IMR-90 (cell line): Measurements from ENCODE around the gene ABCB1. TPM values are rescaled to one million over a fixed set of nuclear protein-coding genes. Genes with fewer than 3 reads are reported as not detected.
"Not testable (repeated sequence)": the region's sequence is repeated elsewhere in the genome, so short reads cannot be mapped to it uniquely, and the experiment has no call there.

Experiments
- ATAC-seq: fragments of 200-7000 bp; cut with Tn5 transposase; 2 replicates; pipeline ENCODE4 v1.9.1; 2020; ENCODE audit warnings: low read depth, mild to moderate bottlenecking, moderate library complexity
- BruUV-seq: library from RNA; stranded (reverse); fragments of 400-500 nt; replicated peaks from 2 replicates; lab custom pipeline; 2021; lab: Mats Ljungman, UMichigan
- CTCF ChIA-PET: fragments of 300-600 bp; formaldehyde crosslinking; extraction: SDS; loops from one replicate; lab custom pipeline; 2021; ENCODE audit warnings: antibody characterized with exemption; lab: Yijun Ruan, JAX
- POLR2A ChIA-PET: fragments of 300-600 bp; sonication (Branson Sonifier 250); formaldehyde crosslinking; loops from one replicate; lab custom pipeline; 2022; ENCODE audit warnings: antibody characterized with exemption; ENCODE audit not compliant: unreplicated experiment; lab: Charles Lee
- DNase-seq: peaks from one replicate; pipeline ENCODE4 v3.0.0; 2013
- H2AFZ ChIP-seq: replicated peaks from 2 replicates; pipeline ENCODE3; 2013; ENCODE audit warnings: low read length, mild to moderate bottlenecking; ENCODE audit not compliant: poor library complexity
- H2AK5ac ChIP-seq: 2 replicates; pipeline ENCODE4 v1.6.1; 2013; ENCODE audit warnings: low read depth, low read length, inconsistent platforms
- H2AK9ac ChIP-seq: replicated peaks from 2 replicates; pipeline ENCODE3; 2013; ENCODE audit warnings: mild to moderate bottlenecking, low read depth, low read length, moderate library complexity; ENCODE audit not compliant: poor library complexity
- H2BK120ac ChIP-seq: 2 replicates; pipeline ENCODE4 v1.6.1; 2013; ENCODE audit warnings: low read depth, low read length, inconsistent platforms
- H2BK15ac ChIP-seq: 3 replicates; pipeline ENCODE4 v1.6.1; 2013; ENCODE audit warnings: low read depth, low read length, inconsistent platforms
- H2BK20ac ChIP-seq: 2 replicates; pipeline ENCODE4 v1.6.1; 2013; ENCODE audit warnings: low read depth, mild to moderate bottlenecking, inconsistent platforms, low read length, moderate library complexity
- H2BK5ac ChIP-seq: 2 replicates; pipeline ENCODE4 v1.6.1; 2013; ENCODE audit warnings: mild to moderate bottlenecking, low read depth, low read length, inconsistent platforms; ENCODE audit not compliant: poor library complexity, severe bottlenecking
- H3K14ac ChIP-seq: replicated peaks from 2 replicates; pipeline ENCODE4 v1.6.1; 2013; ENCODE audit warnings: low read depth, low read length, inconsistent platforms
- H3K18ac ChIP-seq: 2 replicates; pipeline ENCODE4 v1.6.1; 2013; ENCODE audit warnings: low read depth, low read length, control low read depth
- H3K23ac ChIP-seq: 2 replicates; pipeline ENCODE4 v1.6.1; 2013; ENCODE audit warnings: low read depth, low read length, inconsistent platforms
- H3K27ac ChIP-seq: 2 replicates; pipeline ENCODE4 v1.5.1; 2013; ENCODE audit warnings: mild to moderate bottlenecking, control low read depth, low read length; ENCODE audit not compliant: insufficient read depth
- H3K27me3 ChIP-seq: 2 replicates; pipeline ENCODE4 v1.6.1; 2013; ENCODE audit warnings: low read length; ENCODE audit not compliant: control insufficient read depth, insufficient read depth
- H3K36me3 ChIP-seq: 2 replicates; pipeline ENCODE4 v1.6.1; 2013; ENCODE audit warnings: low read length, mixed read lengths; ENCODE audit not compliant: control insufficient read depth, insufficient read depth
- H3K4ac ChIP-seq: 2 replicates; pipeline ENCODE4 v1.6.1; 2013; ENCODE audit warnings: low read depth, low read length, inconsistent platforms
- H3K4me1 ChIP-seq: 2 replicates; pipeline ENCODE4 v1.6.1; 2013; ENCODE audit warnings: low read length, mixed read lengths; ENCODE audit not compliant: control insufficient read depth, insufficient read depth
- H3K4me2 ChIP-seq: 2 replicates; pipeline ENCODE4 v1.6.1; 2013; ENCODE audit warnings: low read depth, mild to moderate bottlenecking, control low read depth, low read length, moderate library complexity
- H3K4me3 ChIP-seq: 2 replicates; pipeline ENCODE4 v1.5.1; 2013; ENCODE audit warnings: low read depth, mild to moderate bottlenecking, control low read depth, low read length, moderate library complexity; ENCODE audit not compliant: insufficient read depth
- H3K56ac ChIP-seq: 2 replicates; pipeline ENCODE4 v1.6.1; 2013; ENCODE audit warnings: low read length, inconsistent platforms; ENCODE audit not compliant: insufficient read depth; ENCODE audit errors: extremely low read depth
- H3K79me1 ChIP-seq, 2 experiments: 2 replicates each; pipeline ENCODE4 v1.6.1; 2013; ENCODE audit warnings: low read length in 2 of 2, inconsistent platforms in 1 of 2, low read depth in 1 of 2
- H3K9ac ChIP-seq: 2 replicates; pipeline ENCODE4 v1.6.1; 2013; ENCODE audit warnings: low read depth, low read length, control low read depth
- H3K9me1 ChIP-seq: 2 replicates; pipeline ENCODE4 v1.6.1; 2013; ENCODE audit warnings: low read length, inconsistent platforms; ENCODE audit not compliant: insufficient read depth
- H3K9me3 ChIP-seq: 2 replicates; pipeline ENCODE4 v1.6.1; 2013; ENCODE audit warnings: low read length; ENCODE audit not compliant: control insufficient read depth, insufficient read depth
- H4K20me1 ChIP-seq: 2 replicates; pipeline ENCODE4 v1.6.1; 2013; ENCODE audit warnings: low read length, inconsistent platforms; ENCODE audit not compliant: insufficient read depth
- H4K5ac ChIP-seq: 2 replicates; pipeline ENCODE4 v1.6.1; 2013; ENCODE audit warnings: mild to moderate bottlenecking, low read depth, low read length, control low read depth
- H4K8ac ChIP-seq, 2 experiments: 2 replicates each; pipeline ENCODE4 v1.6.1; 2013; ENCODE audit warnings: low read depth in 2 of 2, low read length in 2 of 2, control low read depth in 1 of 2, inconsistent platforms in 1 of 2
- H4K91ac ChIP-seq: 2 replicates; pipeline ENCODE4 v1.6.1; 2013; ENCODE audit warnings: low read depth, low read length, inconsistent platforms; ENCODE audit not compliant: insufficient read depth
- CEBPB ChIP-seq: IDR thresholded peaks from 2 replicates; pipeline ENCODE4 v1.6.1; 2012; ENCODE audit warnings: low read depth, low read length, improper control_type of control experiment
- FOS ChIP-seq: fragments of 150-350 bp; IDR thresholded peaks from 2 replicates; pipeline ENCODE4 v1.6.1; 2016; ENCODE audit warnings: low read depth, low read length
- POLR2A ChIP-seq: IDR thresholded peaks from 2 replicates; pipeline ENCODE4 v1.6.1; 2012; ENCODE audit warnings: mild to moderate bottlenecking, low read depth, low read length
- WGBS, 2 experiments: methylation state at CpG; one replicate each; pipeline versions ENCODE4 v1.1.5 to v1.1.7; 2013; ENCODE audit warnings: missing lambda C conversion rate in 2 of 2; ENCODE audit not compliant: insufficient read length in 1 of 2; ENCODE audit errors: extremely low coverage in 2 of 2; 5-methylcytosine and 5-hydroxymethylcytosine counted together
- dilution Hi-C: fragments of 300-500 bp; cut with HindIII; formaldehyde crosslinking; loops from one replicate; pipeline ENCODE4 v1.14.3; 2018; ENCODE audit warnings: low sequenced_read_pairs; ENCODE audit not compliant: unreplicated experiment
- in situ Hi-C: fragments of 300-500 bp; cut with MboI; formaldehyde crosslinking; loops from 3 replicates; pipeline ENCODE4 v1.14.3; 2019; ENCODE audit warnings: low sequenced_read_pairs, inconsistent platforms, mixed read lengths
- intact Hi-C: fragments of 100-400 bp; cut with micrococcal nuclease; formaldehyde crosslinking; loops from 2 replicates; pipeline ENCODE4 v1.10.0; 2022
- polyA plus RNA-seq, 3 experiments: library from polyadenylated mRNA; depleted of rRNA; stranded (reverse); fragments of >200 nt; gene quantifications; 2 replicates each; pipeline ENCODE4 v1.2.3, GENCODE V29; 2012; ENCODE audit warnings: low replicate concordance in 1 of 3
- total RNA-seq: library from RNA; depleted of rRNA; stranded (reverse); fragments of >200 nt; gene quantifications from 2 replicates; pipeline ENCODE4 v1.2.3, GENCODE V29; 2012

ABCB1 gene
- total and polyA plus RNA-seq, 2 of the 4 experiments (the other 2 are of a cell fraction) = 0.80 to 0.90 TPM

GRCh38 chr7:87574630-87575029 lies 26.1 kb downstream of the ABCB1 start:
- no peaks in the 10 kb centered on the region for H4K20me1 ChIP-seq
- no peak overlapping the region; the same call in 1 of the 2 replicates for H3K4ac ChIP-seq
- peaks cover 3% of the 10 kb centered on the region; the same call in 1 of the 2 replicates for H3K4me1 ChIP-seq
- H2BK15ac ChIP-seq = 0 out of 3 replicates have a peak overlapping the region, but pooled peaks have one; percentile 82
- no peak overlapping the region for H2AFZ ChIP-seq
- POLR2A ChIA-PET = no interaction called here
- in situ Hi-C loops = no loop called here
- peak; percentile 86 for DNase-seq
- no peak overlapping the region for H3K23ac ChIP-seq
- no peaks in the 10 kb centered on the region for H3K36me3 ChIP-seq
- no peak overlapping the region for H3K18ac ChIP-seq
- no peak overlapping the region for H3K9ac ChIP-seq
- H3K9me3 ChIP-seq = no peaks in the 10 kb centered on the region
- dilution Hi-C loops = no loop called here
- TF ChIP-seq CEBPB (peak; percentile 95), FOS (peak; percentile 94), POLR2A (no peak)
- no peak overlapping the region for H3K27ac ChIP-seq
- intact Hi-C loops = loop anchor here (5.0 to 10.0 kb wide), 3 partner anchors 53 to 303 kb away; partner anchors contain the start of genes DBF4, RUNDC3B and SLC25A40
- no TSS peak for BruUV-seq
- no peak overlapping the region for H2AK9ac ChIP-seq
- CTCF ChIA-PET = no interaction called here
- H3K14ac ChIP-seq = no peak overlapping the region
- H3K79me1 ChIP-seq = no peaks in the 10 kb centered on the region
- no CpG with 5 or more reads among the region's 2 CpGs for WGBS, 2 experiments
- H2BK20ac ChIP-seq = no peak overlapping the region
- peak overlapping the region in 1 of 2 experiments; percentile 74; a peak in 1 of 4 replicates for H4K8ac ChIP-seq
- H2BK120ac ChIP-seq = no peak overlapping the region; the same call in 1 of the 2 replicates
- H4K91ac ChIP-seq = no peak overlapping the region
- no peaks in the 10 kb centered on the region for H3K27me3 ChIP-seq
- no peak overlapping the region for H2AK5ac ChIP-seq
- H3K56ac ChIP-seq = no peak overlapping the region
- no peak overlapping the region for H4K5ac ChIP-seq
- ATAC-seq = peak; percentile 52
- H2BK5ac ChIP-seq = no peak overlapping the region
- H3K4me3 ChIP-seq = no peak overlapping the region
- H3K4me2 ChIP-seq = no peak overlapping the region
- H3K9me1 ChIP-seq = 0 out of 2 replicates have a peak, but pooled peaks cover 2% of the 10 kb centered on the region

DNA sequence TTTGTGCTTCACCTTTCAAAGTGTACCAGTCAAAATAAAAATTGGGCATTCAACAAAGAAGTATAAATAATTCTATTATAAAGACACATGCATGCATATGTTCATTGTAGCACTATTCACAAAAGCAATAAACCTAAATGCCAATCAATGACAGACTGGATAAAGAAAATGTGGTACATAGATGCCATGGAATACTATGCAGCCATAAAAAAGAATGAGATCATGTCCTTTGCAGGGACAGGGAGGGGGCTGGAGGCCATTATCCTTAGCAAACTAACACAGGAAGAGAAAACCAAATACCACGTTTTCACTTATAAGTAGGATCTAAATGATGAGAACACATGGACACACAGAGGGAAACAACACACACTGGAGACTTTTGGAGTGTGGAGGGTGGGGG lies 28.2 kb downstream of the ABCB1 start:
- CTCF ChIA-PET, H3K9ac ChIP-seq, H2BK5ac ChIP-seq, H2BK20ac ChIP-seq, H3K27me3 ChIP-seq, H3K9me3 ChIP-seq, H3K14ac ChIP-seq, in situ Hi-C loops, H4K8ac ChIP-seq, H4K91ac ChIP-seq, ATAC-seq, H3K4me1 ChIP-seq, H3K79me1 ChIP-seq, H3K36me3 ChIP-seq, H2BK120ac ChIP-seq, H2AFZ ChIP-seq, H3K23ac ChIP-seq, H2AK5ac ChIP-seq, H4K20me1 ChIP-seq, H2AK9ac ChIP-seq, BruUV-seq, H3K4me2 ChIP-seq, H3K4ac ChIP-seq, H3K4me3 ChIP-seq, H3K56ac ChIP-seq, H3K27ac ChIP-seq, H3K9me1 ChIP-seq, dilution Hi-C loops, DNase-seq, H2BK15ac ChIP-seq, H4K5ac ChIP-seq, POLR2A ChIA-PET, H3K18ac ChIP-seq: not testable (repeated sequence)
- no CpG with 5 or more reads among the region's 1 CpG for WGBS, 2 experiments
- intact Hi-C loops = loop anchor here (5.0 to 10.0 kb wide), 3 partner anchors 55 to 305 kb away; partner anchors contain the start of genes DBF4, RUNDC3B and SLC25A40
